IMR-90 (cell line): ENCODE measurements around the gene LEF1. TPM values are rescaled to one million over a fixed set of nuclear protein-coding genes. Genes with fewer than 3 reads are reported as not detected.

ENCODE experiments used
- ATAC-seq: fragments of 200-7000 bp; cut with Tn5 transposase; 2 replicates; pipeline ENCODE4 v1.9.1; 2020; ENCODE audit warnings: low read depth, mild to moderate bottlenecking, moderate library complexity
- BruUV-seq: library from RNA; stranded (reverse); fragments of 400-500 nt; replicated peaks from 2 replicates; lab custom pipeline; 2021; lab: Mats Ljungman, UMichigan
- CTCF ChIA-PET: fragments of 300-600 bp; formaldehyde crosslinking; extraction: SDS; loops from one replicate; lab custom pipeline; 2021; ENCODE audit warnings: antibody characterized with exemption; lab: Yijun Ruan, JAX
- POLR2A ChIA-PET: fragments of 300-600 bp; sonication (Branson Sonifier 250); formaldehyde crosslinking; loops from one replicate; lab custom pipeline; 2022; ENCODE audit warnings: antibody characterized with exemption; ENCODE audit not compliant: unreplicated experiment; lab: Charles Lee
- DNase-seq: peaks from one replicate; pipeline ENCODE4 v3.0.0; 2013
- H2AFZ ChIP-seq: replicated peaks from 2 replicates; pipeline ENCODE3; 2013; ENCODE audit warnings: low read length, mild to moderate bottlenecking; ENCODE audit not compliant: poor library complexity
- H2AK5ac ChIP-seq: 2 replicates; pipeline ENCODE4 v1.6.1; 2013; ENCODE audit warnings: low read depth, low read length, inconsistent platforms
- H2AK9ac ChIP-seq: replicated peaks from 2 replicates; pipeline ENCODE3; 2013; ENCODE audit warnings: mild to moderate bottlenecking, low read depth, low read length, moderate library complexity; ENCODE audit not compliant: poor library complexity
- H2BK120ac ChIP-seq: 2 replicates; pipeline ENCODE4 v1.6.1; 2013; ENCODE audit warnings: low read depth, low read length, inconsistent platforms
- H2BK15ac ChIP-seq: 3 replicates; pipeline ENCODE4 v1.6.1; 2013; ENCODE audit warnings: low read depth, low read length, inconsistent platforms
- H2BK20ac ChIP-seq: 2 replicates; pipeline ENCODE4 v1.6.1; 2013; ENCODE audit warnings: low read depth, mild to moderate bottlenecking, inconsistent platforms, low read length, moderate library complexity
- H2BK5ac ChIP-seq: 2 replicates; pipeline ENCODE4 v1.6.1; 2013; ENCODE audit warnings: mild to moderate bottlenecking, low read depth, low read length, inconsistent platforms; ENCODE audit not compliant: poor library complexity, severe bottlenecking
- H3K14ac ChIP-seq: replicated peaks from 2 replicates; pipeline ENCODE4 v1.6.1; 2013; ENCODE audit warnings: low read depth, low read length, inconsistent platforms
- H3K18ac ChIP-seq: 2 replicates; pipeline ENCODE4 v1.6.1; 2013; ENCODE audit warnings: low read depth, low read length, control low read depth
- H3K23ac ChIP-seq: 2 replicates; pipeline ENCODE4 v1.6.1; 2013; ENCODE audit warnings: low read depth, low read length, inconsistent platforms
- H3K27ac ChIP-seq: 2 replicates; pipeline ENCODE4 v1.5.1; 2013; ENCODE audit warnings: mild to moderate bottlenecking, control low read depth, low read length; ENCODE audit not compliant: insufficient read depth
- H3K27me3 ChIP-seq: 2 replicates; pipeline ENCODE4 v1.6.1; 2013; ENCODE audit warnings: low read length; ENCODE audit not compliant: control insufficient read depth, insufficient read depth
- H3K36me3 ChIP-seq: 2 replicates; pipeline ENCODE4 v1.6.1; 2013; ENCODE audit warnings: low read length, mixed read lengths; ENCODE audit not compliant: control insufficient read depth, insufficient read depth
- H3K4ac ChIP-seq: 2 replicates; pipeline ENCODE4 v1.6.1; 2013; ENCODE audit warnings: low read depth, low read length, inconsistent platforms
- H3K4me1 ChIP-seq: 2 replicates; pipeline ENCODE4 v1.6.1; 2013; ENCODE audit warnings: low read length, mixed read lengths; ENCODE audit not compliant: control insufficient read depth, insufficient read depth
- H3K4me2 ChIP-seq: 2 replicates; pipeline ENCODE4 v1.6.1; 2013; ENCODE audit warnings: low read depth, mild to moderate bottlenecking, control low read depth, low read length, moderate library complexity
- H3K4me3 ChIP-seq: 2 replicates; pipeline ENCODE4 v1.5.1; 2013; ENCODE audit warnings: low read depth, mild to moderate bottlenecking, control low read depth, low read length, moderate library complexity; ENCODE audit not compliant: insufficient read depth
- H3K56ac ChIP-seq: 2 replicates; pipeline ENCODE4 v1.6.1; 2013; ENCODE audit warnings: low read length, inconsistent platforms; ENCODE audit not compliant: insufficient read depth; ENCODE audit errors: extremely low read depth
- H3K79me1 ChIP-seq, 2 experiments: 2 replicates each; pipeline ENCODE4 v1.6.1; 2013; ENCODE audit warnings: low read length in 2 of 2, inconsistent platforms in 1 of 2, low read depth in 1 of 2
- H3K9ac ChIP-seq: 2 replicates; pipeline ENCODE4 v1.6.1; 2013; ENCODE audit warnings: low read depth, low read length, control low read depth
- H3K9me1 ChIP-seq: 2 replicates; pipeline ENCODE4 v1.6.1; 2013; ENCODE audit warnings: low read length, inconsistent platforms; ENCODE audit not compliant: insufficient read depth
- H3K9me3 ChIP-seq: 2 replicates; pipeline ENCODE4 v1.6.1; 2013; ENCODE audit warnings: low read length; ENCODE audit not compliant: control insufficient read depth, insufficient read depth
- H4K20me1 ChIP-seq: 2 replicates; pipeline ENCODE4 v1.6.1; 2013; ENCODE audit warnings: low read length, inconsistent platforms; ENCODE audit not compliant: insufficient read depth
- H4K5ac ChIP-seq: 2 replicates; pipeline ENCODE4 v1.6.1; 2013; ENCODE audit warnings: mild to moderate bottlenecking, low read depth, low read length, control low read depth
- H4K8ac ChIP-seq, 2 experiments: 2 replicates each; pipeline ENCODE4 v1.6.1; 2013; ENCODE audit warnings: low read depth in 2 of 2, low read length in 2 of 2, control low read depth in 1 of 2, inconsistent platforms in 1 of 2
- H4K91ac ChIP-seq: 2 replicates; pipeline ENCODE4 v1.6.1; 2013; ENCODE audit warnings: low read depth, low read length, inconsistent platforms; ENCODE audit not compliant: insufficient read depth
- BHLHE40 ChIP-seq: fragments of 150-350 bp; IDR thresholded peaks from 2 replicates; pipeline ENCODE4 v1.6.1; 2016; ENCODE audit warnings: mild to moderate bottlenecking, low read depth, low read length
- CEBPB ChIP-seq: IDR thresholded peaks from 2 replicates; pipeline ENCODE4 v1.6.1; 2012; ENCODE audit warnings: low read depth, low read length, improper control_type of control experiment
- FOS ChIP-seq: fragments of 150-350 bp; IDR thresholded peaks from 2 replicates; pipeline ENCODE4 v1.6.1; 2016; ENCODE audit warnings: low read depth, low read length
- NFE2L2 ChIP-seq: fragments of 150-350 bp; IDR thresholded peaks from 2 replicates; pipeline ENCODE4 v1.6.1; 2016; ENCODE audit warnings: low read depth, mild to moderate bottlenecking, low read length
- WGBS, 2 experiments: methylation state at CpG; one replicate each; pipeline versions ENCODE4 v1.1.5 to v1.1.7; 2013; ENCODE audit warnings: missing lambda C conversion rate in 2 of 2; ENCODE audit not compliant: insufficient read length in 1 of 2; ENCODE audit errors: extremely low coverage in 2 of 2; 5-methylcytosine and 5-hydroxymethylcytosine counted together
- dilution Hi-C: fragments of 300-500 bp; cut with HindIII; formaldehyde crosslinking; loops from one replicate; pipeline ENCODE4 v1.14.3; 2018; ENCODE audit warnings: low sequenced_read_pairs; ENCODE audit not compliant: unreplicated experiment
- in situ Hi-C: fragments of 300-500 bp; cut with MboI; formaldehyde crosslinking; loops from 3 replicates; pipeline ENCODE4 v1.14.3; 2019; ENCODE audit warnings: low sequenced_read_pairs, inconsistent platforms, mixed read lengths
- intact Hi-C: fragments of 100-400 bp; cut with micrococcal nuclease; formaldehyde crosslinking; loops from 2 replicates; pipeline ENCODE4 v1.10.0; 2022
- polyA plus RNA-seq, 3 experiments: library from polyadenylated mRNA; depleted of rRNA; stranded (reverse); fragments of >200 nt; gene quantifications; 2 replicates each; pipeline ENCODE4 v1.2.3, GENCODE V29; 2012; ENCODE audit warnings: low replicate concordance in 1 of 3
- total RNA-seq: library from RNA; depleted of rRNA; stranded (reverse); fragments of >200 nt; gene quantifications from 2 replicates; pipeline ENCODE4 v1.2.3, GENCODE V29; 2012
- TF ChIP-seq, protein P1 (sequence below): fragments of 150-350 bp; IDR thresholded peaks from 2 replicates; pipeline ENCODE4 v1.6.1; 2017; ENCODE audit warnings: mild to moderate bottlenecking, antibody characterized with exemption, low read length, low read depth

LEF1 gene
- total and polyA plus RNA-seq, 2 of the 4 experiments (the other 2 are of a cell fraction) = 1.7 to 1.8 TPM

DNA sequence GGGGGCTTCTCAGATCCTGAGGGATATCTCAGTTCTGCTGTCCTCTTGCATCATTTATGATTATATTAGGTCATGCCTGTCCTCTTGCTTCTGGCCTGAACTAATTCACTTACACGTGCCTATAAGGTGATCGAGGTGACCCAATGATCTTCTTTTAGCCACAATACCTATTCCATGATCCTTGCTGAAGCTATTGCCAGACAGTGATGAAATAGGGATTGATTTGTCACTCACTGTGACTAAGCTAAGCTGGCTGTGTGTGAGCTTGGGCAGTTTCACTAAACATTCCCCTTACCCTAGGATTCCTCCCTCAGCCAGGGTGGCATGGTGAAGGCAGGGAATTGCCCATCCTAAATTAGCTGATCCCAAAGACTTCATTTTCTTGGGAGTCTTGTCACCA is 160.0 kb downstream of the LEF1 start:
- no peak overlapping the region for H3K27ac ChIP-seq
- H3K27me3 ChIP-seq = no peaks in the 10 kb centered on the region
- no peak overlapping the region for H3K4me2 ChIP-seq
- no peak overlapping the region for H3K4ac ChIP-seq
- H4K20me1 ChIP-seq = no peaks in the 10 kb centered on the region
- no peak overlapping the region for H3K4me3 ChIP-seq
- WGBS, 2 experiments = no CpG with 5 or more reads among the region's 2 CpGs
- in situ Hi-C loops (no loop called here), intact Hi-C loops (no loop called here), dilution Hi-C loops (no loop called here)
- H3K14ac ChIP-seq = no peak overlapping the region
- peaks cover 4% of the 10 kb centered on the region for H3K9me1 ChIP-seq
- no peaks in the 10 kb centered on the region for H3K79me1 ChIP-seq
- peak; percentile 90 for TF ChIP-seq BHLHE40
- peak; percentile 94 for TF ChIP-seq CEBPB
- TF ChIP-seq NFE2L2 = peak; percentile 41; the same call in 1 of the 2 replicates
- TF ChIP-seq FOS = 0 out of 2 replicates have a peak, but pooled peaks have one; percentile 24
- TF ChIP-seq, protein P1, sequence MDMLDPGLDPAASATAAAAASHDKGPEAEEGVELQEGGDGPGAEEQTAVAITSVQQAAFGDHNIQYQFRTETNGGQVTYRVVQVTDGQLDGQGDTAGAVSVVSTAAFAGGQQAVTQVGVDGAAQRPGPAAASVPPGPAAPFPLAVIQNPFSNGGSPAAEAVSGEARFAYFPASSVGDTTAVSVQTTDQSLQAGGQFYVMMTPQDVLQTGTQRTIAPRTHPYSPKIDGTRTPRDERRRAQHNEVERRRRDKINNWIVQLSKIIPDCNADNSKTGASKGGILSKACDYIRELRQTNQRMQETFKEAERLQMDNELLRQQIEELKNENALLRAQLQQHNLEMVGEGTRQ = no peak
- H3K9me3 ChIP-seq = no peaks in the 10 kb centered on the region
- no peak overlapping the region for H3K18ac ChIP-seq
- no peak overlapping the region for H3K56ac ChIP-seq
- peak overlapping the region; percentile 26; the same call in 1 of the 2 replicates for H2BK120ac ChIP-seq
- H4K8ac ChIP-seq = no peak overlapping the region
- no peak overlapping the region for H2AK5ac ChIP-seq
- peaks cover 6% of the 10 kb centered on the region; the same call in 1 of the 2 replicates for H3K4me1 ChIP-seq
- H3K23ac ChIP-seq = no peak overlapping the region
- H2BK20ac ChIP-seq = no peak overlapping the region
- no peaks in the 10 kb centered on the region for H3K36me3 ChIP-seq
- H2BK15ac ChIP-seq = no peak overlapping the region
- BruUV-seq = no TSS peak
- H3K9ac ChIP-seq = no peak overlapping the region
- POLR2A ChIA-PET = no interaction called here
- CTCF ChIA-PET = interaction anchor here (1.1 kb wide), 1 partner anchor 10 kb away, joined by 3 read pairs; no protein-coding TSS in a partner anchor
- ATAC-seq (peak; percentile 21; the same call in 1 of the 2 replicates), DNase-seq (peak; percentile 81)
- H4K5ac ChIP-seq = no peak overlapping the region
- no peak overlapping the region for H2AFZ ChIP-seq
- no peak overlapping the region for H4K91ac ChIP-seq
- no peak overlapping the region for H2AK9ac ChIP-seq
- no peak overlapping the region for H2BK5ac ChIP-seq
